ENCODE measurements around the gene C19orf85.
A peak's percentile ranks its signal among the peaks of the same experiment; 100 is the strongest.
"Not testable (repeated sequence)": the region's sequence is repeated elsewhere in the genome, so short reads cannot be mapped to it uniquely, and the experiment has no call there.

The C19orf85 gene

GRCh38 chr19:55435020-55435419 is 29.5 kb downstream of the C19orf85 start:
- Mint-ChIP-seq H3K9me3 (peaks cover 5% of the 10 kb centered on the region), H3K4me3 (no peak overlapping the region), H3K27ac (no peak overlapping the region), H3K4me1 (peaks cover 1% of the 10 kb centered on the region), H3K36me3 (ENCODE audit: low read depth) (no peaks in the 10 kb centered on the region), H3K27me3 (peaks cover 53% of the 10 kb centered on the region)
- ATAC-seq = no peak
- DNase-seq = no peak

GRCh38 chr19:55434356-55434919 is 30.1 kb downstream of the C19orf85 start:
- Mint-ChIP-seq H3K4me3 (no peak overlapping the region), H3K9me3 (peaks cover 5% of the 10 kb centered on the region), H3K4me1 (peaks cover 1% of the 10 kb centered on the region), H3K36me3 (ENCODE audit: low read depth) (no peaks in the 10 kb centered on the region), H3K27me3 (peaks cover 51% of the 10 kb centered on the region), H3K27ac (no peak overlapping the region)
- DNase-seq = no peak
- no peak for ATAC-seq

DNA sequence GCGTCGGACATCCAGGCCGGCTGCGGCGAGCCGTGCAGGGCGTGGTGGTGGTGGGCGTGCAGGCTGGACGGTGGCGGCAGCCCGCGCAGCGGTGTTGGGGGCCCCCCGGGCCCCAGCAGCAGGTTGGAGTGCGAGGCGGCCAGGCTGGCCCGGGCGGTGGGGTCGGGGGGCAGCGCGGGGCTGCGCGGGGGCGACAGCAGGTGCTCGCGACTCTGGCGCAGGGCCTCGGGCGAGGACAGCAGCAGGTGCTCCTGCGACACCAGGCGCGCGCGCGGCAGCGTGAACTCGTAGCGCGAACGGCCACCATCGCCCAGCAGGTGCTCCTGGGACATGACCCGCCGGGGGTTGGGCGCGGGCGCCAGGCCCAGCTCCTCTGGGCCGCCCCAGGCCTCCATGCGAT is 31.3 kb downstream of the C19orf85 start:
- H3K9me3 Mint-ChIP-seq = peaks cover 5% of the 10 kb centered on the region
- no peak for ATAC-seq
- H3K4me3 Mint-ChIP-seq = no peak overlapping the region
- H3K27me3 Mint-ChIP-seq = peaks cover 45% of the 10 kb centered on the region
- no peak for DNase-seq
- no peak overlapping the region for H3K27ac Mint-ChIP-seq
- H3K4me1 Mint-ChIP-seq = peaks cover 2% of the 10 kb centered on the region
- H3K36me3 Mint-ChIP-seq (ENCODE audit: low read depth) = no peaks in the 10 kb centered on the region

GRCh38 chr19:55432241-55432959 is 32.2 kb downstream of the C19orf85 start:
- H3K36me3 Mint-ChIP-seq (ENCODE audit: low read depth) = no peaks in the 10 kb centered on the region
- ATAC-seq = no peak
- peaks cover 5% of the 10 kb centered on the region for H3K9me3 Mint-ChIP-seq
- no peak overlapping the region for H3K27ac Mint-ChIP-seq
- no peak overlapping the region for H3K4me3 Mint-ChIP-seq
- H3K4me1 Mint-ChIP-seq = peaks cover 2% of the 10 kb centered on the region
- no peak for DNase-seq
- peaks cover 39% of the 10 kb centered on the region for H3K27me3 Mint-ChIP-seq

DNA sequence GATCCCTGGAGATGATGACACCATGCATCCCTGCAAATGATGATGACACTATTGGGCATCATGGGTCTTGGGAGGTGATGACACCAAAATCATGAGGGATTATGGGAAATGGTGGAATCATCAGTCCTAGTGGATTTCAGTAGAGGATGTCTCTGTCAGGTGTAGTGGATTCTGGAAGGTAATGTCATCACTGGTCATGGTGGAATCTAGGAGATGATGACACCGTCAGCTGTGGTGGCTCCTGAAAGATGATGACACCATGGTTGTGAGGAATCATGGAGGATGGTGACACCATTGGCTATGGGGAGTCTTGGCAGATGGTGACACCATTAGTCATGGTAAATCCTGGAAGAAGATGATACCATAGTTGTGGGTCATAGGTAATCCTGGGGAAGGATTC is 33.4 kb downstream of the C19orf85 start:
- Mint-ChIP-seq H3K27ac (no peak overlapping the region), H3K9me3 (peaks cover 5% of the 10 kb centered on the region), H3K4me1 (peaks cover 2% of the 10 kb centered on the region), H3K27me3 (peaks cover 29% of the 10 kb centered on the region), H3K36me3 (ENCODE audit: low read depth) (no peaks in the 10 kb centered on the region), H3K4me3 (no peak overlapping the region)
- no peak for ATAC-seq
- DNase-seq = no peak

- Mint-ChIP-seq H3K27ac (no peak overlapping the region), H3K27me3 (peaks cover 20% of the 10 kb centered on the region), H3K9me3 (no peaks in the 10 kb centered on the region)
These were observed 38.5 kb downstream of the C19orf85 start for GRCh38 chr19:55426042-55426441.

DNA sequence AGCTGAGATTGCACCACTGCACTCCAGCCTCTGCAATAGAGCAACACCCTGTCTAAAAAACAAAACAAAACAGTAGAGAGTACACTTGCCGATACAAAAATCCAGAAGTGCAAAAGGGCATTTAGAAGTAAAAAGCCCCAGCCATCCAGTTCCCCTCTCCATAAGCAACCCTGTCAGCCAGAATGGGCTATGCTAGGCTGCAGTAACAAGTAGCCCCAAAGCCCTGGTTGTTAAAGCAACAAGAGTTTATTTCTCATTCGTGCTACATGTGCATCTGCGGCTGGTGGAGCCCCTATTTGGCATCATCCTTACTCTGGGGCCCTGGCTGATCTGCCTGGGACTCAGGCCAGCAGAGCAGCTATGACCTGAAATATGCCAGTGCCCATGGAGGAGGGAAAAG is 40.0 kb downstream of the C19orf85 start:
- no peak for ATAC-seq
- no peaks in the 10 kb centered on the region for H3K9me3 Mint-ChIP-seq
- H3K36me3 Mint-ChIP-seq (ENCODE audit: low read depth) = no peaks in the 10 kb centered on the region
- peaks cover 8% of the 10 kb centered on the region for H3K27me3 Mint-ChIP-seq
- H3K4me1 Mint-ChIP-seq = peaks cover 11% of the 10 kb centered on the region
- DNase-seq = no peak
- no peak overlapping the region for H3K4me3 Mint-ChIP-seq
- H3K27ac Mint-ChIP-seq = no peak overlapping the region

More at GRCh38 chr19:55426042-55426441, 38.5 kb downstream of the C19orf85 start:
- Mint-ChIP-seq H3K4me3 (no peak overlapping the region), H3K36me3 (ENCODE audit: low read depth) (no peaks in the 10 kb centered on the region), H3K4me1 (peaks cover 10% of the 10 kb centered on the region)
- no peak for ATAC-seq
- DNase-seq = no peak

- ATAC-seq = no peak
- DNase-seq = no peak
- peaks cover 9% of the 10 kb centered on the region for H3K4me1 Mint-ChIP-seq
- no peaks in the 10 kb centered on the region for H3K9me3 Mint-ChIP-seq
- H3K36me3 Mint-ChIP-seq (ENCODE audit: low read depth) = no peaks in the 10 kb centered on the region
- H3K4me3 Mint-ChIP-seq = no peak overlapping the region
- H3K27ac Mint-ChIP-seq = no peak overlapping the region
- peaks cover 4% of the 10 kb centered on the region for H3K27me3 Mint-ChIP-seq
These were observed 41.1 kb downstream of the C19orf85 start for GRCh38 chr19:55423225-55424005.

DNA sequence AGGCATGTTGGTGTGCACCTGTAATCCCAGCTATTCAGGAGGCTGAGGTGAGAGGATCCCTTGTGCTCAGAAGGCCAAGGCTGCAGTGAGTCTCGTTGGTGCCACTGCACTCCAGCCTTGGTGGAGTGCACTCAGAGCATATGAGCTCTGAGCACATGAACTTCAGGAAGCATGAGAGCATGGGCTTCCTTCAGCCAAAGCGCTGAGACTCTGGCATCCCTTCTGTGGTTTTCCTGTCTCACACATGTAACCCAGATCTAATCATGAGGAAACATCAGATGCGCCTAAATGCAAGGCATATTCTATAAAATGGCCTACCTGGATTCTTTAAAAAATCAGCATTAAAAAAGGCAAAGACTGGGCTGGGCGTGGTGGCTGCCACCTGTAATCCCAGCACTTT is 43.3 kb downstream of the C19orf85 start:
- H3K4me1 Mint-ChIP-seq = peaks cover 13% of the 10 kb centered on the region
- H3K36me3 Mint-ChIP-seq (ENCODE audit: low read depth); DNase-seq; H3K27ac Mint-ChIP-seq; H3K27me3 Mint-ChIP-seq; ATAC-seq; H3K9me3 Mint-ChIP-seq; H3K4me3 Mint-ChIP-seq: not testable (repeated sequence)

- Mint-ChIP-seq H3K4me3 (no peak overlapping the region), H3K27ac (no peak overlapping the region), H3K4me1 (peaks cover 13% of the 10 kb centered on the region), H3K9me3 (no peaks in the 10 kb centered on the region), H3K27me3 (peaks cover 7% of the 10 kb centered on the region), H3K36me3 (ENCODE audit: low read depth) (no peaks in the 10 kb centered on the region)
- ATAC-seq (no peak), DNase-seq (no peak)
These were observed 44.8 kb downstream of the C19orf85 start for GRCh38 chr19:55419624-55420236.

GRCh38 chr19:55419103-55419502 is 45.4 kb downstream of the C19orf85 start:
- H3K27me3 Mint-ChIP-seq = peaks cover 7% of the 10 kb centered on the region
- DNase-seq (no peak), ATAC-seq (no peak)
- no peaks in the 10 kb centered on the region for H3K9me3 Mint-ChIP-seq
- H3K27ac Mint-ChIP-seq = no peak overlapping the region
- no peak overlapping the region for H3K4me3 Mint-ChIP-seq
- H3K36me3 Mint-ChIP-seq (ENCODE audit: low read depth) = no peaks in the 10 kb centered on the region
- peaks cover 13% of the 10 kb centered on the region for H3K4me1 Mint-ChIP-seq

- Mint-ChIP-seq H3K27me3 (peaks cover 2% of the 10 kb centered on the region), H3K4me3 (no peak overlapping the region), H3K4me1 (peaks cover 13% of the 10 kb centered on the region), H3K27ac (no peak overlapping the region), H3K9me3 (no peaks in the 10 kb centered on the region), H3K36me3 (ENCODE audit: low read depth) (no peaks in the 10 kb centered on the region)
- ATAC-seq (peak; percentile 76), DNase-seq (peak; percentile 53)
These were observed 46.4 kb downstream of the C19orf85 start for GRCh38 chr19:55418185-55418584.
